ENCODE data around the gene SLC12A5.

DNA sequence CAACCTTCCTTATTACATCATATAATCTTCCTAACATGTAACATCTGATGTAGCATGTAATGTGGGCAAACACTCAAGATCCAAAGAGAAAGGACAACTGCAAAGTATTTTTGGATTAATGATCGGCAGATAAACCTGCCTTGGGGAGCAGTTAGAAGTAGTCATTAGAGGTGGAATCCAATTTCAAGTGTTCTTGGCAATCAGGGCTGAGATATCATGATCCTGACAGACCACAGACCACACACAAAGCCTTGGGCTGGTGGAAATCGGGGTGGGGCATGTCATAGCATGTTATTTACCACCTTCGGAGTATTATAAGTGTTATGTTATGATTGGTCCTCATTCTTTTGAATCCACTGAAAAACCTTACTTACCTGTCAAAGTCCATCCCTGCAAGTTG is 44.4 kb downstream of the SLC12A5 start:
- no peak for TF ChIP-seq CTCF (IDR thresholded peaks at IDR 0.05)
- no peak for TF ChIP-seq EZH2phosphoT487 (IDR thresholded peaks at IDR 0.05)
- no peak for TF ChIP-seq EZH2 (IDR thresholded peaks at IDR 0.05)

All from neural progenitor cell (in vitro differentiated cells).